NK-92 (cell line): ENCODE measurements around the gene CTBP2.
"Not testable (repeated sequence)": the region's sequence is repeated elsewhere in the genome, so short reads cannot be mapped to it uniquely, and the experiment has no call there.

ENCODE experiments used
- DNase-seq: peaks from one replicate; lab custom pipeline; 2025; ENCODE audit not compliant: unreplicated experiment; lab: John Stamatoyannopoulos, UW

CTBP2 gene

GRCh38 chr10:125089469-125089868 lies 70.9 kb downstream of the CTBP2 start:
- no peak for DNase-seq

DNA sequence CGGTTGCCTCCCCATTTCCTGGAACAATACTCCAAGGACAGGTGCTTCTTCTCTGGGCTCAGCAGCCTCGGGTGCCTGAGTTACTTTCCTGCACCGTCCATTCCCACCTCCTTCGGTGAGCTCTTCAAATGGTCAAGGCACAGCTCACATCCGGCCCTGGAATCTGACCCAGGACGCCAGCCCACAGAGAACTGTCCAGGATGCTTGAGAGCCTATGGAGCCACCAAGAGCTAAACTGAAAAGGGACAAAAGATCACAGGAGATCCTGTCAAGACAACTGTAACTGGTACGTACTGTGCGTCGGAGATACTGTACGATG lies 72.5 kb downstream of the CTBP2 start:
- no peak for DNase-seq

- no peak for DNase-seq
These were observed 73.0 kb downstream of the CTBP2 start for GRCh38 chr10:125087191-125087896.

DNA sequence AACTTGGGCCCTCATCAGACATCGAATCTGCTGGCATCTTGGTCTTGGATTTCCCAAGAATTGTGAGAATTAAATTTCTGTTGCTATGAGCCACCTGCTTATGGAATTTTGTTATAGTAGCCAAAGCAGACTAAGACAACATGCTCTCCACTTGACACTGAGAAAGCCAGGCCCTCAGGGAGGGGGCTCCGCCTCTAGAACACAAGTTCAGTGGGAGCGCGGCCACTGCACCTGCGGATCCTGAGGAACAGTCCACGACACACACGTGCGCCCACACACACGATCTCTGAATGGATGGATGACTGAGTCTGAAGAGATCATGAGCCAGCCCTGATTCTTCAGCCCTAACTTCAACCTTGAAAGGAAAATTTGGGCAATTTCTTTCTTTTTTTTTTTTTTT lies 73.7 kb downstream of the CTBP2 start:
- no peak for DNase-seq

DNA sequence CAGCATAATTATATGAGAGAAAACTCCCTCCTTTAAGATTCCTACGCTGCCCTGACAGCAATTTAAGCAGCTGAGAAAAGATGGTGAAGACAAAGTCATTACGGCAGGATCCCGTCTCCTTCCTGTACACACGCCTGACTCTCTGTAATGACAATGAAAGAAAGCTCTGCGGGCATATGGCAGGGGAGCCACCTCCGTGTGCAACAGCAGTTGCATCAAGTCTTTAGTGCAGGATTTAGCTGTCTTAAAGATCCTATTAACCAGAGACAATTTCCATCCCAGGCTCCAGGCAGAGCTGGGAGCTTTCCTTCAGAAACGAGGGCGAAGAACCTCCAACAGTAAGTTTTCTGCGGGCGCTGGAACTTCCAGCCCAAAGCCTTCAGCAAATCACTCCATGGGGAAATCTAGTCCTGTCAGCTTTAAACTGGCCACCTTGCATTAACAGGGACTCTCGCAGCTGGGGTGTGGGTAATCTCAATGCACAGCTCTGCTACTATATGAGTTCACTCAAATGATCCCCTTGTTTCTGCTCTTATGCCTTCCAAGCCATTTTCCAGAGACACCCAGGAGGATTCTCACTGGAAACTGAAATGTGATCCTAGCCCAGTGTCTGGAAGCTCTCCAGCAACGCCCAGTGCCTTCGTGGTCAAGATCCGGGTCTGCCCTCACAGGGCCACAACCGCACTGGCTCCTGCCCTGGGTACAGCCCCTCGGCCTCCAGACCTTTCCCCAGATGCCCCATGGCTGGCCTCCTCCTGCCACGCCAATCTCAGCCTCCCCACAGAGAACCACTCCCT lies 74.9 kb downstream of the CTBP2 start:
- DNase-seq = no peak

- no peak for DNase-seq
These were observed 75.6 kb downstream of the CTBP2 start for GRCh38 chr10:125084614-125085257.

- DNase-seq = no peak
These were observed 76.2 kb downstream of the CTBP2 start for GRCh38 chr10:125084191-125084613.

GRCh38 chr10:125083576-125083920 lies 76.8 kb downstream of the CTBP2 start:
- no peak for DNase-seq

DNA sequence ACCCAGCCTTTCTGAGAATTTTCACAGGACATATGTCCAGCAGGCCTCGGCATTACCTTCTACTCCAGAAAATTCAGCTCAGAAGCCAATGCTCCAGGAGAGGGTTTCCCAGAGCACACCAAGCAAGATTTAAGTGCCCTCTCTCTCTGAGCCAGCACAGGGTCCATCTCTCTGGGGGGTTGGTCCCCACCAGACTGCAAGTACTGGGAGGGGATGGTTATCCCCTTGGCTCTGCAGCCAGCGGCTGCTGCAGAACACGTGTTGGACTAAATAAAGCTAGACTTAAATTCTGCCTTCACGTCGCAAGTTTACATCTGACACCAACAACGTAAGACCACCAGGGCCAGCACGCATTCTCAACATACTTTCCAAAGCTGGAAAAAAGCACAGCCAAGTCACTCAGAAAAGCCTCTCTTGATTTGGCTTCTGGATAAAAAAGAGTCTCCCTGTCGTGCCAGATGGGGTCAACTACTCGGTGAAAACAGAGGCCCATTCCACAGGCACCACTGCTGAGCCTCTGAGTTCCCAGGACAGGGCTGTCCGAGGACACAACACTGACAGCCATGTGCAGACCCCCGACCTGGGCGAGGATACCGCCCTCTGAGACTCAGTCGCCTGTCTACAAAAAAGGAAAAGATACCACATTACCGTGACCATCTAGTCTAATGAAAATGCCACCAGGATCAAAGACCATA lies 77.3 kb downstream of the CTBP2 start:
- no peak for DNase-seq

DNA sequence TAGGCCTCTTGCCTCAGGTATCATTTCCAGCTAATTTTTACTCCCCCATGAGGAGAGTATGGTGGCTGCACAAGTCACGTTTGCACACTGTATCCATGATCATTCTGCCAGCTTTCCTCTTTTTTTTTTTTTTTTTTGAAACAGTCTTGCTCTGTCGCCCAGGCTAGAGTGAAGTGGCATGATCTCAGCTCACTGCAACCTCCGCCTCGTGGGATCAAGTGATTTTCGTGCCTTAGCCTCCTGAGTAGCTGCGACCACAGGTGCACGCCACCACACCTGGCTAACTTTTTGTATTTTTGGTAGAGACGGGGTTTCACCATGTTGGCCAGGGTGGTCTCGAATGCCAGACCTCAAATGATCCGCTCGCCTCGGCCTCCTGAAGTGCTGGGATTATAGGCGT lies 77.9 kb downstream of the CTBP2 start:
- not testable (repeated sequence) for DNase-seq

DNA sequence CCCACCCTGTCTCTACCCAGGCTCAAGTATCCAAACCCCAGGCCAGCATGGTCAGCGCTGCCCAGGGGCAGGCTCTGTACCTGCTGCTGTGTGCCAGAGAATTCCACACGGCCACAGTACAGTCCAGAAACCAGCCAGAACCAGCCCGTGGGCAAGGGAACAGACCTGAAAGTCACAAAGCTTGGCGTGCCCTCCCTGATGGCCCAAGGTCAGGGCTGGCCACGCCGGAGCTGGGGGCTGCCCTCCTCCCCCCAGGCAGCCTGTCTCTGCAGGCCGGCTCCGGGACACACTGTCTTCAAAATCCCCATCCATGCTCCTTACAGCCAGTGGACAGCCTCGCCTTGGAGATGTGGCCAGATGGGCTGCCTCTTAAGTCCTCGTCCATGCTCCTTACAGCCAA lies 78.4 kb downstream of the CTBP2 start:
- no peak for DNase-seq

GRCh38 chr10:125080984-125081383 lies 79.4 kb downstream of the CTBP2 start:
- DNase-seq = no peak

DNA sequence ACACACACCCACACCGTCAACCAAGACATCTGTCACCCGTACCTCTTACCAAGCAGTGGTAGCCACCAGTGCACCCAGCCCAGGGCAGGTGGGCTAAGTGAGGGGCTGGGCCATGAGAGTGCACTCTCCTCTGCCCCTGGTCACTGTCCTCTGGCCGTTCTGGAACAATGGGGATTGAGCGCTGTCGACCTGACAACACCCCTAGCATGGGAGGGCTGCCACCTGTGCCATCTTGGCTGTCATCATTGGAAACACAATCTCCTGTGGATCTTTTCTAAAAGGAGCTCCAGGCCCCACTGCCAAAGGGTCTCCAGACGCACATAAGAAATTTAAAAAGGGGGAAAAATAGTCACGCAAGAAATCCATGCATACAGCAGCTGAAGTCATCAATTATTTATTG lies 80.1 kb downstream of the CTBP2 start:
- DNase-seq = no peak

DNA sequence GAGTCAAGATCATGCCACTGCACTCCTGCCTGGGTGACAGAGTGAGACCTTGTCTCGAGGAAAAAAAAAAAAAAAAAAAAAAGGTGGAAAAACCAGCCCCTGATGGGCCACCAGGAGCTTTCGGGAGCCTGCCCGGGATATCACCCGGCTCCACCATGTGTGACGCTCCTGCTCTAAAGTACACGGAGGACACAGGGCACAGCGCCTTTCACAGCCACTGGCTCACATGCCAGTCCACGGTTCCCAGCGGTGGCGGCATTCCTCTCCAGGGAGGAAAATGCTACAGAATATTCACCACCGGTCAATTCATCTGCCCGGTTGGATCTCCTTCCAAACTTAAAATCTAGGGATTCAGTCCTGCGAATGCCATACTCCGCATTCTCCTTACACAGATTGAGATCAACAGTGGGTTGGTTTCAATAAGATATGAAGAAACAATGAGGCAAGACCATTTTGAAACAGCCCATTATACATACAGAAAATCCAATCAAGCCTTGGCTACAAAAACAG lies 81.2 kb downstream of the CTBP2 start:
- no peak for DNase-seq

DNA sequence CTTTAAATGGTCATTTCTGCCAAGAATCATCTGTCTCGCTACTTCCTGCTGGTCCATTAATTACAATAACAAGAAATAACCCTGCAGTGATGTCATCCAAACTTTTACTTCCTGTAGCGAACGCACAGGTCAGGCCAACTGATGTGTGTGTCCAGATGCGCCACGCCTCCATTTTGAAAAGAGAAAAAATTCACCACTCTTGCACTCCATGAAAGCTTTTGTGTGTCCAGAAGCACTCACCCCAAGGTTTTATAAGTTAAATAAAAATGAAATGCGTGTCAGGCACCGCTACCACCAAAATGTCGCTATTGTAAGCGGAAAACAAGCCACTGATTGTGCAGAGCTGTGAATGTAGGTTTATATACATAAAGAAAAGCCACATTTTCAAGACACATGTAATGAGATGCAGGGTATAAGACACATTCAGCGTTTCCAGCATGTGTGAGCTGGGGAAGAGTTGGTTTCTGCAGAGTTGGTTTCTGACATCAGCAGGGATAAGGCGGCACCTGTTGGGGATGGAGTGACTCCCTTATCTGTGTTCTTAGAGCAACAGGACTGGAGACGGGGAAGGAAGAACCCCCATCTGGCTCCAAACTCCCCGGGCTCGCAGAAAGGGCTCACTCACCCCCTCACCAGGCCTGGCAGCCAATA lies 83.3 kb downstream of the CTBP2 start:
- DNase-seq = no peak

- DNase-seq = no peak
These were observed 84.1 kb downstream of the CTBP2 start for GRCh38 chr10:125076121-125076825.

- DNase-seq = no peak
These were observed 86.4 kb downstream of the CTBP2 start for GRCh38 chr10:125073996-125074395.

- DNase-seq = no peak
These were observed 87.6 kb downstream of the CTBP2 start for GRCh38 chr10:125072794-125073193.

DNA sequence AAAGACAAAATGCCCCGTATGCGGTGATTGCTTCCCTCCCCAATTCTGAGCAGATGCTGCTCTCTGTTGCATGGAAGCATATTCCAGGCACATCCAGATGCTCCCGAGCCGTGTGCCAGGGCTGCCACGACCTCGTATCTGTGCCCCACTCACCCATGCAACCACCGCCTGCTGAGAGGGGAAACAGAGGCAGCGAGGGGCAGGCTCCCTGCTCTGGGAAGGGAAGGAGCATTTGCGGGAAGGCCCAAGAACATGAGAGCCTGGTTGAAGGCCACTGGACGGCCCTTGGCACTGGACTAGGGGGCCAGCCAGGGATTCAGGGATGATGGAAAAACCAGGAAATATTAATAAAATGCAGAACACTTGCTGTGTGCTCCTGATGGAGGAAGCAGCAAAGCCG lies 89.4 kb downstream of the CTBP2 start:
- no peak for DNase-seq

- no peak for DNase-seq
These were observed 92.0 kb downstream of the CTBP2 start for GRCh38 chr10:125068406-125068805.
